MM.1S (cell line): ENCODE results near the gene BPIFB2.

Experiments used
- DNase-seq: peaks from one replicate; pipeline ENCODE4 v3.0.0-alpha.2; 2015
- H2AFZ ChIP-seq: fragments of 300-600 bp; sonication (generic); 2 replicates; pipeline ENCODE4 v1.6.0; 2016; ENCODE audit warnings: antibody characterized with exemption, low read length
- H3F3A ChIP-seq: fragments of 300-600 bp; sonication (generic); 2 replicates; pipeline ENCODE4 v1.6.1; 2016; ENCODE audit warnings: mild to moderate bottlenecking, antibody characterized with exemption, low read length, moderate library complexity, mixed read lengths; ENCODE audit not compliant: insufficient read depth
- H3K27ac ChIP-seq: fragments of 300-600 bp; sonication (generic); 2 replicates; pipeline ENCODE4 v1.5.1; 2016; ENCODE audit warnings: mild to moderate bottlenecking, low read length
- H3K27me3 ChIP-seq: fragments of 300-600 bp; sonication (generic); replicated peaks from 2 replicates; pipeline ENCODE4 v1.6.0; 2016; ENCODE audit warnings: low read length; ENCODE audit not compliant: insufficient read depth
- H3K36me3 ChIP-seq: fragments of 300-600 bp; sonication (generic); replicated peaks from 2 replicates; pipeline ENCODE4 v1.6.1; 2016; ENCODE audit warnings: mild to moderate bottlenecking, low read length, mixed read lengths; ENCODE audit not compliant: insufficient read depth
- H3K4me1 ChIP-seq: fragments of 300-600 bp; sonication (generic); 2 replicates; pipeline ENCODE4 v1.6.1; 2016; ENCODE audit warnings: low read length, mixed read lengths
- H3K4me2 ChIP-seq: fragments of 300-600 bp; sonication (generic); 2 replicates; pipeline ENCODE4 v1.6.0; 2016; ENCODE audit warnings: low read depth, low read length
- H3K4me3 ChIP-seq: fragments of 300-600 bp; sonication (generic); 2 replicates; pipeline ENCODE4 v1.5.1; 2016; ENCODE audit warnings: low read length, mixed read lengths
- H3K79me2 ChIP-seq: fragments of 300-600 bp; sonication (generic); 2 replicates; pipeline ENCODE4 v1.6.1; 2016; ENCODE audit warnings: mixed run types, low read length, mixed read lengths
- H3K9ac ChIP-seq: fragments of 300-600 bp; sonication (generic); 2 replicates; pipeline ENCODE4 v1.6.1; 2016; ENCODE audit warnings: low read length, mixed read lengths
- H3K9me2 ChIP-seq: fragments of 300-600 bp; sonication (generic); replicated peaks from 2 replicates; pipeline ENCODE4 v1.6.1; 2016; ENCODE audit warnings: mild to moderate bottlenecking, low read length, mixed read lengths; ENCODE audit not compliant: insufficient read depth
- H3K9me3 ChIP-seq: fragments of 300-600 bp; sonication (generic); replicated peaks from 2 replicates; pipeline ENCODE4 v1.6.1; 2016; ENCODE audit warnings: mild to moderate bottlenecking, low read length, mixed read lengths; ENCODE audit not compliant: insufficient read depth
- H4K20me1 ChIP-seq: fragments of 300-600 bp; sonication (generic); 2 replicates; pipeline ENCODE4 v1.6.1; 2016; ENCODE audit warnings: mild to moderate bottlenecking, low read length, moderate library complexity, mixed read lengths; ENCODE audit not compliant: insufficient read depth
- EZH2 ChIP-seq: fragments of 300-600 bp; sonication (generic); optimal IDR thresholded peaks from 2 replicates; pipeline ENCODE3; 2017; ENCODE audit warnings: low read depth, mild to moderate bottlenecking, antibody characterized with exemption, low read length, mixed read lengths
- EZH2phosphoT487 ChIP-seq: fragments of 300-600 bp; sonication (generic); IDR thresholded peaks from 2 replicates; pipeline ENCODE4 v1.6.1; 2018; ENCODE audit warnings: antibody characterized with exemption, low read length
- TF ChIP-seq, protein P1 (sequence below): fragments of 300-600 bp; sonication (generic); IDR thresholded peaks from 2 replicates; pipeline ENCODE4 v1.5.1; 2016; ENCODE audit warnings: antibody characterized with exemption, low read length, mixed read lengths

BPIFB2 gene

DNA sequence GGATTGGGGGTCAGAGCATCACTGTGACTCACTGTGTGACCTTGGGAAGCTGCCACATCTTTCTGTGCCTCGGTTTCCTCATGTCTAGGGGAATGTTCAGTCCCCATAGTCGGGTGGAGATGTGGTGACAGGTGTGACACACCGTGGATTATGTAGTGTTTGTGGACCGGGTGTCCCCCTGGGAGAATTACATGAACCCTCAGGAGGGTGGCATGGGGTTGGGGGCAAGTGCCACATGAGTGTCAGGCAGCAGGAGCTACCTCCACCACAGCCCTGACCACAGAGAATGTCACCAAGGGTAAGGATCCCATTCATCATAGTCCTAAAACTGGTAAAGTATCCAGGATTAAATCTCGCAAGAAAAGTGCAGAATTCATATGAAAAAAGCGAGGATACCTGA is 26.5 kb upstream of the BPIFB2 start:
- Histone ChIP-seq H4K20me1 (no peaks in the 10 kb centered on the region), H2AFZ (no peak overlapping the region), H3K9me3 (no peaks in the 10 kb centered on the region), H3K27ac (no peak overlapping the region), H3F3A (no peaks in the 10 kb centered on the region), H3K4me1 (no peaks in the 10 kb centered on the region), H3K4me2 (no peak overlapping the region), H3K4me3 (no peak overlapping the region), H3K79me2 (no peaks in the 10 kb centered on the region), H3K27me3 (peaks cover 8% of the 10 kb centered on the region; the same call in 1 of the 2 replicates), H3K9me2 (no peaks in the 10 kb centered on the region), H3K36me3 (no peaks in the 10 kb centered on the region), H3K9ac (no peak overlapping the region)
- no peak for DNase-seq
- TF ChIP-seq EZH2, result no peak
- TF ChIP-seq EZH2phosphoT487, result no peak
- TF ChIP-seq, protein P1, sequence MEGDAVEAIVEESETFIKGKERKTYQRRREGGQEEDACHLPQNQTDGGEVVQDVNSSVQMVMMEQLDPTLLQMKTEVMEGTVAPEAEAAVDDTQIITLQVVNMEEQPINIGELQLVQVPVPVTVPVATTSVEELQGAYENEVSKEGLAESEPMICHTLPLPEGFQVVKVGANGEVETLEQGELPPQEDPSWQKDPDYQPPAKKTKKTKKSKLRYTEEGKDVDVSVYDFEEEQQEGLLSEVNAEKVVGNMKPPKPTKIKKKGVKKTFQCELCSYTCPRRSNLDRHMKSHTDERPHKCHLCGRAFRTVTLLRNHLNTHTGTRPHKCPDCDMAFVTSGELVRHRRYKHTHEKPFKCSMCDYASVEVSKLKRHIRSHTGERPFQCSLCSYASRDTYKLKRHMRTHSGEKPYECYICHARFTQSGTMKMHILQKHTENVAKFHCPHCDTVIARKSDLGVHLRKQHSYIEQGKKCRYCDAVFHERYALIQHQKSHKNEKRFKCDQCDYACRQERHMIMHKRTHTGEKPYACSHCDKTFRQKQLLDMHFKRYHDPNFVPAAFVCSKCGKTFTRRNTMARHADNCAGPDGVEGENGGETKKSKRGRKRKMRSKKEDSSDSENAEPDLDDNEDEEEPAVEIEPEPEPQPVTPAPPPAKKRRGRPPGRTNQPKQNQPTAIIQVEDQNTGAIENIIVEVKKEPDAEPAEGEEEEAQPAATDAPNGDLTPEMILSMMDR, result no peak

DNA sequence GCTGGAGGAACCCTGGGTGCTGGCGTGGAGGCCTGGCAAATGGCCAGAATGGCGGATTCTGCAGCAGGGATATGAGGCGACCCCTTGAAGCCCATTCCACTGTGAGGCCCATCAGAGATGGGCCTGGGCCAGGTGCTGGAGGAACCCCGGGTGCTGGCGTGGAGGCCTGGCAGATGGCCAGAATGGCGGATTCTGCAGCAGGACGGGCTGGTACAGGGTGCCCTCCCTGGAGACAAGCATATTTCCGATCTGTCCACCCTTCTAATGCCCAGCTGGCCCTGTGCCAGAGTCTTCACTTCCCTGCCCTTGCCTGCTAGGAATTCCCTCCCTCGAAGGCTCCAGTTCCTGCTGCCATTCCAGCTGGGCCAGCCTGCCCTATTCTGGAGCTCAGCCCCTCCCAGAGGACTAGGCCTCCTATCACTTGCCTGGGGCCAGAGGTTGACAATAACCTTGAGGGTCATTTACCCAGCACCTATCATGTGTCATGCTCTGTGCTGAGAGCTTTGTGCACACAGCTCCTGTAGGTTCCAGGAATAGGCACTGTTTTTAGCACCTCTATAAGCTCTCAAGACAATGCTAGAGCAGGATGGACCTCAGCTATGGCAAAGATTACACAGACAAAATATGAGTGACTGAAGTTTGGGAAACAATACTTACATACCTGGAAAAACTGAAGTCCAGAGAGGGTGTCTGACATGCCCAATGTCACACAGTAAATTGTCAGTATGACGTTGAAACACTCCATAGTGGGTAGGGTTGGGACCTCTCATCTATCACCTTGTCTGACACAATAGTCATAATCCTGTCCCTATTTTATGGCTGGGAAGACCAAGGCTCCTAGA is 24.7 kb upstream of the BPIFB2 start:
- no peak for DNase-seq

DNA sequence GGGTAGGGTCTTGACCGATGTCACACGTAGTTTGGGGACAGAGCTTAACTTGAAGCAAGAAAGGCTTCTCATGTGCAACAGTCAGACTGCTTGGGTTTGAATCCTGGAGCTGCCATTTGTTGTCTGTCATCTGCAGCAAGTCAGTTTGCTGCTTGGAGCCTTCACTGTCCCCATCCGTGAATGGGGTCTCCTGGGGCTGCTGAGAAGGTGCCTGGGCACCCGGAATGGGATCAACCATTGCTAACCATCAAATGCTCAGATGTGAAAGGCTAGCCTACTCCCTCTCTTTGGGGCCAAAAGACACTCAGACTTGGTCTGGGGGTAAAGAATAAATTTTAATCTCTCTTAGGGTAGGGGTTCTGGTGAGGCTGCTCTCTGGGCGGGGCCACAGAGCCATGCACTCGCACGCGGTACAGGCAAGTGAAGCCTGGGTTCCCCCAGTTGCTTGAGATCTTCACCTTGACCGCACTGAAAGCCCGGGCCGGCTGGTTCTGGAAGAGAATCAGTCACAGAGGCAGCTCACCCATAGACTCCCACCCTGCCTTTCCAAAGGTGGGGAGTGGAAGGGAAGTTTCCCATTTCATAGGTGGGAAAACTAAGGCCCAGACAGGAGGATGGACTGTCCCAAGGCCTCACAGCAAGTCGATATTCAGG is 23.9 kb upstream of the BPIFB2 start:
- H4K20me1 ChIP-seq, result no peaks in the 10 kb centered on the region
- H3K9me3 ChIP-seq, result no peaks in the 10 kb centered on the region
- H3K9ac ChIP-seq, result no peak overlapping the region
- H3K27ac ChIP-seq, result no peak overlapping the region
- no peaks in the 10 kb centered on the region for H3K9me2 ChIP-seq
- TF ChIP-seq, protein P1, result no peak
- no peak for TF ChIP-seq EZH2
- TF ChIP-seq EZH2phosphoT487, result no peak
- no peaks in the 10 kb centered on the region for H3K4me1 ChIP-seq
- no peaks in the 10 kb centered on the region for H3F3A ChIP-seq
- no peaks in the 10 kb centered on the region for H3K36me3 ChIP-seq
- no peak overlapping the region for H3K4me3 ChIP-seq
- no peaks in the 10 kb centered on the region for H3K79me2 ChIP-seq
- no peak overlapping the region for H2AFZ ChIP-seq
- DNase-seq, result no peak
- peaks cover 11% of the 10 kb centered on the region; the same call in 1 of the 2 replicates for H3K27me3 ChIP-seq
- H3K4me2 ChIP-seq, result no peak overlapping the region

More for the DNA sequence above, 24.7 kb upstream of the BPIFB2 start:
- Histone ChIP-seq H3K9me3 (no peaks in the 10 kb centered on the region), H3K4me1 (no peaks in the 10 kb centered on the region), H4K20me1 (no peaks in the 10 kb centered on the region), H3K9ac (no peak overlapping the region), H3F3A (no peaks in the 10 kb centered on the region), H2AFZ (no peak overlapping the region), H3K79me2 (no peaks in the 10 kb centered on the region), H3K4me3 (no peak overlapping the region), H3K4me2 (no peak overlapping the region), H3K36me3 (no peaks in the 10 kb centered on the region), H3K27ac (no peak overlapping the region), H3K9me2 (no peaks in the 10 kb centered on the region), H3K27me3 (peaks cover 11% of the 10 kb centered on the region; the same call in 1 of the 2 replicates)
- TF ChIP-seq, protein P1, result no peak
- no peak for TF ChIP-seq EZH2phosphoT487
- TF ChIP-seq EZH2, result no peak
